HepG2 (cell line): ENCODE data around the gene DUS1L.

ENCODE experiments used
- BCL6 ChIP-seq: IDR thresholded peaks from 2 replicates; pipeline ENCODE4 v1.6.1; 2016; ENCODE audit warnings: missing genetic modification reagents, missing compliant biosample characterization
- ZNF274 ChIP-seq: sonication (generic); formaldehyde crosslinking; IDR thresholded peaks from 2 replicates; pipeline ENCODE4 v1.5.1; 2020; ENCODE audit warnings: mild to moderate bottlenecking, missing genetic modification reagents

GRCh38 chr17:82008941-82009405, 56.6 kb downstream of the DUS1L start:
- TF ChIP-seq BCL6 (CRISPR knock-in tag) (no peak), ZNF274 (CRISPR knock-in tag) (no peak)
